GM19467 (cell line): ENCODE results near the gene NANS.
"Not testable (repeated sequence)": the region's sequence is repeated elsewhere in the genome, so short reads cannot be mapped to it uniquely, and the experiment has no call there.

Source experiments
- ATAC-seq: cut with Tn5 transposase; IDR thresholded peaks from one replicate; pipeline ENCODE4 v1.9.1; 2021; ENCODE audit warnings: mild to moderate bottlenecking, moderate library complexity; ENCODE audit not compliant: unreplicated experiment

Gene NANS

GRCh38 chr9:98075332-98075805 is 18.8 kb downstream of the NANS start:
- ATAC-seq = no peak

DNA sequence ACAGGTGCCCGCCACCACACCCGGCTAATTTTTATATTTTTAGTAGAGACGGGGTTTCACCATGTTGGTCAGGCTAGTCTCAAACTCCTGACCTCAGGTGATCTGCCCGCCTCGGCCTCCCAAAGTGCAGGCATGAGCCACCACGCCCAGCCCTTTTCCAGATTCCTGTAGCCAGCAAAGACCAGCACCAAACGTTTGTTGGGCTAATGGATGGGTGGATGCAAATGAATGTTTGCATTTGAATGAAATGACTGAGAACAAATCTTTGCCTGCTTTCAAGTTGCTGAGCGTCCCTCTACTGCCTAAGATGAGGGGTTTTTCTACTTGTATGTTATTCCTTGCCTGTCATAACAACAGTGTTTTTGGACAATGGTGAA is 20.0 kb downstream of the NANS start:
- ATAC-seq = not testable (repeated sequence)

DNA sequence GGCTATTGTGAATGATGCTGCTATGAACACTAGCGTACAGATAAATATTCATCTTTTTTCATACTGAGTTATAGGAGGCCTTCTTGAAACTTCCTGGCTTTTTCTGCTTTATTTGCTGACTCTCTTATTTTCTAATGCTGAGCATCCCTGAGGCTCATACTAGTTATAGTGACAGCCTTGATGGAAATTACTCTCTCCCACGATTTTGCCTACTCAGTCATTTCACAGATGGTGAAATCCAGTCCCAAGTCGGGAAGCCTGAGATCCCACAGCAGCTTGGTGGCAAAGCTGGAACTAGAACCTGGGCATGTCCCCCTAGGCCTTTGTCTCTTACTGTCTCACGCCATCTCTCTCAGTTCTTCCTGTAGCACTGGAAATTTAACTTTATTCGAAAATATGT is 22.4 kb downstream of the NANS start:
- ATAC-seq = no peak

DNA sequence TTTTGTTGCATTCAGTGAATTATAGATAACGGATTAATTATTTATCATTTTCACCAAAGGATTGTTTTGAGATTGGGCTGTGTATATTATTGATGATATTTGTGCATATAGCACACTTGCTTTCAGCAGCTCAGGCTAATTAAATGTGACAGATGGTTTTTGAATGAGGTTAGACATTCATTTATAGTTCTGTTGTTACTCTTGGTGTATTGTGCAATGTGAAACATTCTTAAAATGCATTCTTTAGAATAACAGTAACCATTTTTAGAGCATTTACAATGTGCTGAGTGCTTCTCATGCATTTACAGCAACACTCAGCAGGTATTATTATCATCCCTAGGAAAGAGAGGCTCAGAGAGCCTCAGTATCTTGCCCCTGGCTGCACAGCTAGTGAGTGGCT is 23.8 kb downstream of the NANS start:
- ATAC-seq = no peak

- no peak for ATAC-seq
Measured at GRCh38 chr9:98080780-98081179, 24.2 kb downstream of the NANS start.

GRCh38 chr9:98081477-98082219 is 25.1 kb downstream of the NANS start:
- no peak for ATAC-seq

DNA sequence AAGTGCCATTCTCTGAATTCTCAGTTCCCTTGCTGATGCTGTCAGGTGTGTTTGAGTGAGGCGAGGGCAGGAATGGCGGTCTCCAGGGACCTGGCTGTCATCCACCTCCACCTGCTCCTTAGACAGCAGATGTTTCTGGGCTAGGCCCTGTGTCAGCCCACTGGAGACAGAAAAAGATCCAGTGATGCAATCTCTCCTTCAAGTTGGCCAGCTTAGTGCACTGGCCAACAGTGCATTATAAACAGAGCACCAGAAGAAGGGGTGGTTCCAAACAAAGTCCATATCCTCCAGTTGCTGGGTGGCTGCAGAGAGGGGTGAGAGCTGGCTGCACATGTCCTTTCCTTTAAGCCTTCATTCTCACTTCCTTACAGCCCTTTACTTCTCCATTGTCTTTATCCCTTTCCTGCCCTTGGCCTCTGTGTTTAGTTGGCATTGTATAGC is 26.5 kb downstream of the NANS start:
- no peak for ATAC-seq

GRCh38 chr9:98083566-98084183 is 27.1 kb downstream of the NANS start:
- no peak for ATAC-seq

- no peak for ATAC-seq
Measured at GRCh38 chr9:98084396-98084795, 27.9 kb downstream of the NANS start.

GRCh38 chr9:98085058-98085457 is 28.5 kb downstream of the NANS start:
- no peak for ATAC-seq

- ATAC-seq = no peak
Measured at GRCh38 chr9:98085944-98086343, 29.4 kb downstream of the NANS start.

DNA sequence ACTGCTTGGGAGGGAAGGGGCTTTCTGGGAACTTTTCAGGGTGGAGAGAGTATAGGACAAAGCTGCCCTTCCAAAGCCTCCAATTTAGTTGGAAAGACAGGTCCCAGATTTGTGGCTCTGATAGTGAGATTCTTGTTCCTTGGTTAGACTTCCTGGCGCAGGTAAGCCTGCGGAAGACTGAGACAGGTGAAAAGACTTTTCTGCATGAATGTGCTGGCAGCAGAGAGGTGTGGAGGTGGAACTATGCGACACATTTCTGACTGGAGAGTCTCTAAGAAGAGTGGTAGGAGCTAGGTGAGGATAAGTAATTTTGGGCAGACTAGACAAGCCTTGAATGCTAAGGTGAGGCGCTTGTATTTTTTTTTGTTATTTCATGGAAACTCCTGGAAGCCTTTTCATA is 29.9 kb downstream of the NANS start:
- ATAC-seq = no peak

DNA sequence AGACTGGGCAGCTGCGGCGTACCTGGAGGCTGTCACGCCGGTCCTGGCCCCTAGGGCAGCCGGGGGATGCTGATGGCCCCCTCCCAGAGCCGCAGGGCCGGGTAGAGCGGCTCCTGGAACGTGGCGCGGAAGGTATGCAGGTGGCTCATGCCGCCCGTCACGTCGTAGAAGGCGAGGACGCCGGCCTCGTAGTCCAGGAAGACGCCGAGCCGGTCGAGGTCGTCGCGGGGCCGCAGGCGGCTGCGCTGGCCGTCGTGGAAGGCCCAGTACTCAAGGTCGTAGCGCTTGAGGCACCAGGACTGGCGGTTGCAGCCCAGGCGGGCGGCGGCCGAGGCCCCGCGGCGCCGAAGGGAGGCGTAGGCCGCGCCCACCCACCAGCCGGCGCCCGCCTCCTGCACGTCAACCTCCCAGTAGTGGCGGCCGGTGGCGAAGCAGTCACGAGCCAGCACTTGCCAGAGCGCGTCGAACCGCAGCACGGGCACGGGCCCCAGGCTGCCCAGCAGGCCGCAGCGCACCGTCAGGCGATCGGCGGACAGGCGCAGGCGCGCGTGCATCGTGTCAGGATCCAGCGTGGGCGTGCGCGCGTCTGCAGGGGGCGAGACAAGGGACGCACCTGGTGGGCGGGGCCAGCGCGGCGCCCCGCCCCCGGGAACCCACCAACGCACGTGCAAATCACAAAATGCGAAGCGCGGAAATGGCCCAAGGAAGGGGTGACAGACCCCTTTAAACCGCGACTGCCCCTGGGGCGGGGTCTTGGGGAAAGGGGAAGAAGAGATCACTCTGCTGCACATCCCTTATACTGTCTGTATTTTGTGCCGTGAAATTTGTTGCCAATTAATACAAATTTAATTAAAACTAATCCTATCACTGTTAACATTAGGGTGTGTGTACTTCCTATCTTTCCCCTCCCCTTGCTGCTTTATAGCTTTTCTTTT is 31.2 kb downstream of the NANS start:
- ATAC-seq = no peak

DNA sequence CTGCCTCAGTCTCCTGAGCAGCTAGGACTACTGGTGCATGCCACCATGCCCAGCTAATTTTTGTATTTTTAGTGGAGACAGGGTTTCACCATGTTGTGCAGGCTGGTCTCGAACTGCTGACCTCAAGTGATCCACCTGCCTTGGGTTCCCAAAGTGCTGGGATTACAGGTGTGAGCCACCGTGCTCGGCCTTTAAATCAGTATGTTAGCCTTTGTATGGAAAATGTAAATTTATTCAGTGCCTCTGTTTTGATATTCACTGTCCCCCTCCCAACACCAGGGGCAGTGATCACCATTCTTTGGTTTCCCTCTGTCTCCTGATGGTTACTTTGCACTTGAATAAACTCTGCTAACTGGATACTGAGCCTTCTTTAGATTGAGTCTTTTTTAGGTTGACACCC is 34.1 kb downstream of the NANS start:
- not testable (repeated sequence) for ATAC-seq

- no peak for ATAC-seq
Measured at GRCh38 chr9:98091735-98092612, 35.4 kb downstream of the NANS start.

DNA sequence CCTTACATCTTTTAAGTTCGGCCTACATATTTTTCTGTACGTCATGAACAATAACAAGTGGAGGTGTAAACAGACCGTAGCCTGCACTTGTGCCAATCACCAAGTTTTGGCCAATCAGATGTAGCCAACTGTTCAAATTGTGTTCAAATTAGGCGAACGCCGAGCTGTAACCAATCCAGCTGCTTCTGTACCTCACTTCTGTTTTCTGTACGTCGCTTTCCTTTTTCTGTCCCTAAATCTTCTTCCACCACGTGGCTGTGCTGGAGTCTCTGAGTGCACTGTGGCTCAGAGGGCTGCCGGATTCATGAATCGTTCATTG is 36.0 kb downstream of the NANS start:
- ATAC-seq = no peak

GRCh38 chr9:98094316-98094715 is 37.8 kb downstream of the NANS start:
- ATAC-seq = no peak

DNA sequence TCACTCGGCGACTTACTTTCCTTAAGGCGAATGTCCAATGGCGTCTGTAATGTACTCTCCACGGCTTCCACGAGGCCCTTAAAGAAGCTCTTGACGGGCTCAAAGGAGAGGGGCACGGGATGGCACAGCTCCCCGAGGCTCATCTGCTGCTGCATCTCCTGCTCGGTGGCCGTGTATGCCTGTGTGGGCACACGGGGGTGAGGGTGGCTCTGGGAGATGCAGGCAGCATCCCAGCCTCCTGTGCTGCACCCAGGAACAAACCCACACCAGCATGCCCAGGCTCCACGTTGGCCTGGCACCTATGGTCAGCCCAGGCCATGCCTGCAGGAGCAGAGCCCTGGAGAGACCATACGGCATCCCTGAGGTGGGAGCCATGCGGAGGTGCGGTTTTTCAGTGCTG is 38.3 kb downstream of the NANS start:
- no peak for ATAC-seq

DNA sequence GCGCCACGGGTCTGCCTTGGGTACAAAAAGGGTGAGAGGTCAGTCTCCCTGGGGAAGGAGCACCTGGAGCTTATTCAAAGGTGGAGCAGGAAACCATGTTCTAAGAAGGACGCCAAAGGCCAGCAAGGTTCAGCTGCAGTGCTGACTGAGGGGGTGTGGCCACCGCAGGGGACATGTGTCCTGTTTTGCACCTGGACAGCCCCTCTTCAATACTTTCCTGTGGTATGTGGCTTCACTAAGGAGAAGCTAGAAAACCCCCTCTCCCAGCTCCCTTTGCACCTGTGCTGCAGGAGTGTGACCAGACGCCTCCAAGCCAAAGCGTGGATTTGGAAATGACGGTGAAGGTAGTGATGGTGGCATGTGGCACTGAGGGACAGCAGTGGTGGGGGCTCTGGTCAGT is 38.9 kb downstream of the NANS start:
- ATAC-seq = no peak

DNA sequence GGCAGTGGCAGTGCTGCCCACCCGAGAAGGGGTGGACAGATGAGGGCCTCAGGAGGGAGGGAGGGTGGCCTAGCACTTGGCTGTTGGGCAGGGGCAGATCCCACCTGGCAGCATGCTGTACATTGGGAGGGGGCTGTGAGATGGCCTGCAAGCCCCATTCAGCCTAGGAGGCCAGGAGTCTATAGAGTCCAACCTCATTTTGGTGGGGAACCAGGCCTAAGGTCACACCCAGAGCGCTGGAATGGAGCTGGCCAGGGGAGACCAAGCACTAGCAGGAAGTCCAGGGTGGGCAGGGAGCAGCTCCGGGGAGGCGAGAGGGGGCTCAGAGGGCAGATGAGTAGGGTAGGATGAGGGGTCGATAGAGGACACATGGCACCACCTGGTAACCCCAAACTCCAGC is 39.6 kb downstream of the NANS start:
- no peak for ATAC-seq

DNA sequence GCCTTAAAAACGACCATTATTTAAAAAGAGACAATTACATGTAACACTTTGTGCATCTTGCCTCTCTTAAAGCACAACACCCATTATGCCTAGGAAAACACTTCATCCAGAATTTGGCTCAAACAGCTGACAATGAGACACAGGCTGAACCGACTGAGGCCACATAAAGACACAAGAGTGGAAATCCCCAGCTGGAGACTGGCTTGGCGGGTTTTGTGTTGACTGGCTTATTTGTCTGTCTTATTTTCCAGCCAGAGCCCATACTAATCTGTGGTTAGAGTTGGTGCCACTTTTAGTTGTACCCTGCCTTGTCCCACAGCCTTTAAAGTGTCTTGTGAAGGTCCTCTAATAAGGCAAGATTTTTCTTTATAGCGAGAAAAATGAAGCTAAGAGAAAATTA is 41.3 kb downstream of the NANS start:
- no peak for ATAC-seq
